Stimulated activated CD8-positive, alpha-beta memory T cell treated with anti-CD3 and anti-CD28 coated beads, Interleukin-7, amount 100 ng/mL, for 1 hour (primary cell): Measurements from ENCODE around the gene AGMO.
"Not testable (repeated sequence)": the region's sequence is repeated elsewhere in the genome, so short reads cannot be mapped to it uniquely, and the experiment has no call there.

ENCODE experiments used
- DNase-seq, 2 donors: peaks; one replicate each; pipeline ENCODE4 v3.0.0-alpha.2; 2020; ENCODE audit warnings: low read depth in 2 of 2

Gene AGMO

GRCh38 chr7:15323550-15323949 lies 238.3 kb downstream of the AGMO start:
- no peak for DNase-seq

- no peak for DNase-seq
Measured at GRCh38 chr7:15317215-15317614, 244.6 kb downstream of the AGMO start.

GRCh38 chr7:15315678-15316077 lies 246.1 kb downstream of the AGMO start:
- DNase-seq: no peak

GRCh38 chr7:15314922-15315321 lies 246.9 kb downstream of the AGMO start:
- DNase-seq: no peak

GRCh38 chr7:15313361-15313760 lies 248.5 kb downstream of the AGMO start:
- DNase-seq: no peak

- DNase-seq: no peak
Measured at GRCh38 chr7:15309872-15310271, 251.9 kb downstream of the AGMO start.

- no peak for DNase-seq
Measured at GRCh38 chr7:15308821-15309220, 253.0 kb downstream of the AGMO start.

- no peak for DNase-seq
Measured at GRCh38 chr7:15306296-15306695, 255.5 kb downstream of the AGMO start.

GRCh38 chr7:15305002-15305600 lies 256.7 kb downstream of the AGMO start:
- no peak for DNase-seq

- DNase-seq: no peak
Measured at GRCh38 chr7:15303357-15303756, 258.5 kb downstream of the AGMO start.

- not testable (repeated sequence) for DNase-seq
Measured at GRCh38 chr7:15300986-15301385, 260.8 kb downstream of the AGMO start.

GRCh38 chr7:15292138-15292537 lies 269.7 kb downstream of the AGMO start:
- DNase-seq: no peak

GRCh38 chr7:15291699-15292098 lies 270.1 kb downstream of the AGMO start:
- no peak for DNase-seq

- no peak for DNase-seq
Measured at GRCh38 chr7:15288741-15289140, 273.1 kb downstream of the AGMO start.

- DNase-seq: no peak
Measured at GRCh38 chr7:15284396-15284795, 277.4 kb downstream of the AGMO start.

GRCh38 chr7:15280078-15280733 lies 281.6 kb downstream of the AGMO start:
- no peak for DNase-seq

- no peak for DNase-seq
Measured at GRCh38 chr7:15279640-15280039, 282.2 kb downstream of the AGMO start.

- DNase-seq: no peak
Measured at GRCh38 chr7:15257689-15258088, 304.1 kb downstream of the AGMO start.

GRCh38 chr7:15252181-15252580 lies 309.6 kb downstream of the AGMO start:
- DNase-seq: no peak

- DNase-seq: no peak
Measured at GRCh38 chr7:15248514-15248913, 313.3 kb downstream of the AGMO start.

- DNase-seq: no peak
Measured at GRCh38 chr7:15245831-15246230, 316.0 kb downstream of the AGMO start.

- DNase-seq: no peak
Measured at GRCh38 chr7:15239801-15240200, 322.0 kb downstream of the AGMO start.

- DNase-seq: no peak
Measured at GRCh38 chr7:15236952-15237351, 324.9 kb downstream of the AGMO start.

GRCh38 chr7:15234431-15234830 lies 327.4 kb downstream of the AGMO start:
- DNase-seq: no peak
